HCT116 (cell line): Measurements from ENCODE around the gene CNTNAP2. TPM values are rescaled to one million over a fixed set of nuclear protein-coding genes. Genes with fewer than 3 reads are reported as not detected.

Experiments
- ATAC-seq: fragments of 200-7000 bp; cut with Tn5 transposase; 2 replicates; pipeline ENCODE4 v1.9.1; 2020; ENCODE audit warnings: mild to moderate bottlenecking, moderate library complexity
- BruUV-seq: library from RNA; stranded (reverse); fragments of 400-500 nt; replicated peaks from 2 replicates; lab custom pipeline; 2021; lab: Mats Ljungman, UMichigan
- CTCF ChIA-PET: fragments of 300-600 bp; sonication (Branson Sonifier 250); formaldehyde crosslinking; loops from one replicate; lab custom pipeline; 2021; ENCODE audit warnings: antibody characterized with exemption; lab: Charles Lee
- POLR2A ChIA-PET: fragments of 300-600, 350-600 bp; sonication (Branson Sonifier 250); formaldehyde crosslinking; loops from one replicate; lab custom pipeline; 2021; ENCODE audit warnings: antibody characterized with exemption; lab: Charles Lee
- RAD21 ChIA-PET, 2 experiments: fragments of 300-600 bp; sonication (Branson Sonifier 250); formaldehyde crosslinking; loops; one replicate each; lab custom pipeline; 2023; ENCODE audit warnings: low total read pairs in 2 of 2; ENCODE audit not compliant: uncharacterized antibody in 2 of 2, unreplicated experiment in 2 of 2, low non-redundant PET in 1 of 2; lab: Charles Lee
- DNase-seq: peaks from one replicate; pipeline ENCODE4 v3.0.0-alpha.2; 2010; ENCODE audit warnings: low read depth, low spot score
- H2AFZ ChIP-seq: fragments of 200-600 bp; shearing (Covaris generic), sonication (generic); 2 replicates; pipeline ENCODE4 v1.6.1; 2017; ENCODE audit warnings: low read depth, mixed run types, mixed read lengths, antibody characterized with exemption, low read length; ENCODE audit not compliant: poor library complexity, severe bottlenecking
- H3K27ac ChIP-seq: 2 replicates; pipeline ENCODE4 v1.5.1; 2012; ENCODE audit warnings: low read depth, low read length
- H3K27me3 ChIP-seq: fragments of 200-600 bp; sonication (generic); 2 replicates; pipeline ENCODE4 v1.6.1; 2016; ENCODE audit warnings: mixed run types, low read length, mixed read lengths; ENCODE audit not compliant: insufficient read depth
- H3K36me3 ChIP-seq, 2 experiments: fragments of 200-500 bp in 1 of 2; fragments of 200-600 bp in 1 of 2; sonication (Bioruptor generic) in 1 of 2; sonication (generic) in 1 of 2; 2 replicates each; pipeline versions ENCODE4 v1.5.1 to v1.6.1; 2014 to 2016; ENCODE audit warnings: low read length in 2 of 2, inconsistent platforms in 1 of 2, mixed read lengths in 1 of 2, mixed run types in 1 of 2; ENCODE audit not compliant: insufficient read depth in 2 of 2, control insufficient read depth in 1 of 2
- H3K4me1 ChIP-seq, 2 experiments: fragments of 200-600 bp in 1 of 2; sonication (generic) in 1 of 2; 2 replicates each; pipeline versions ENCODE4 v1.5.1 to v1.6.1; 2012 to 2017; ENCODE audit warnings: low read length in 2 of 2, inconsistent platforms in 1 of 2, mild to moderate bottlenecking in 1 of 2, mixed read lengths in 1 of 2, mixed run types in 1 of 2, moderate library complexity in 1 of 2; ENCODE audit not compliant: insufficient read depth in 2 of 2, control insufficient read depth in 1 of 2
- H3K4me2 ChIP-seq: fragments of 200-600 bp; sonication (generic); 2 replicates; pipeline ENCODE4 v1.6.1; 2017; ENCODE audit warnings: mixed run types, low read length, mixed read lengths
- H3K4me3 ChIP-seq, 2 experiments: fragments of 200-600 bp in 1 of 2; sonication (generic) in 1 of 2; replicated peaks in 1 of 2; 2 replicates each; pipeline ENCODE4 v1.5.1; 2011 to 2016; ENCODE audit warnings: low read length in 2 of 2, control low read depth in 1 of 2, low read depth in 1 of 2, mild to moderate bottlenecking in 1 of 2, mixed read lengths in 1 of 2, mixed run types in 1 of 2
- H3K79me2 ChIP-seq: fragments of 200-600 bp; sonication (generic); 2 replicates; pipeline ENCODE4 v1.6.1; 2017; ENCODE audit warnings: mild to moderate bottlenecking, mixed run types, low read length, moderate library complexity, mixed read lengths; ENCODE audit not compliant: insufficient read depth
- H3K9ac ChIP-seq: fragments of 200-600 bp; sonication (generic); 2 replicates; pipeline ENCODE4 v1.6.1; 2016; ENCODE audit warnings: low read length, mixed read lengths
- H3K9me2 ChIP-seq: fragments of 200-600 bp; sonication (generic), shearing (Covaris generic); 2 replicates; pipeline ENCODE4 v1.6.1; 2017; ENCODE audit warnings: mixed run types, mild to moderate bottlenecking, moderate library complexity; ENCODE audit not compliant: insufficient read depth
- H3K9me3 ChIP-seq, 2 experiments: fragments of 200-500 bp in 1 of 2; fragments of 200-600 bp in 1 of 2; sonication (Bioruptor generic) in 1 of 2; sonication (generic) in 1 of 2; 2 replicates each; pipeline ENCODE4 v1.6.1; 2014 to 2017; ENCODE audit warnings: low read length in 2 of 2, mixed read lengths in 2 of 2, inconsistent platforms in 1 of 2, low read depth in 1 of 2, mild to moderate bottlenecking in 1 of 2, mixed run types in 1 of 2, moderate library complexity in 1 of 2; ENCODE audit not compliant: control insufficient read depth in 1 of 2, insufficient read depth in 1 of 2
- H4K20me1 ChIP-seq: fragments of 200-600 bp; sonication (generic), shearing (Covaris generic); 2 replicates; pipeline ENCODE4 v1.6.1; 2017; ENCODE audit warnings: mixed run types, mild to moderate bottlenecking, moderate library complexity; ENCODE audit not compliant: insufficient read depth
- ATF3 ChIP-seq: IDR thresholded peaks from 2 replicates; pipeline ENCODE4 v1.6.1; 2012
- CBX3 ChIP-seq: IDR thresholded peaks from 2 replicates; pipeline ENCODE4 v1.6.1; 2012; ENCODE audit warnings: low read depth
- CEBPB ChIP-seq: IDR thresholded peaks from 2 replicates; pipeline ENCODE4 v1.6.1; 2012; ENCODE audit warnings: low read depth
- CTCF ChIP-seq, 3 experiments: fragments of 200-600 bp in 1 of 3; sonication (generic) in 1 of 3; IDR thresholded peaks in 2 of 3; conservative IDR thresholded peaks in 1 of 3; 2 replicates each; pipeline ENCODE4 v1.5.1; 2012 to 2017; ENCODE audit warnings: low read depth in 2 of 3, low read length in 2 of 3, antibody characterized with exemption in 1 of 3, borderline replicate concordance in 1 of 3, control low read depth in 1 of 3, mild to moderate bottlenecking in 1 of 3, mixed read lengths in 1 of 3, mixed run types in 1 of 3, moderate library complexity in 1 of 3; ENCODE audit not compliant: insufficient read depth in 1 of 3
- ELF1 ChIP-seq: IDR thresholded peaks from 2 replicates; pipeline ENCODE4 v1.6.1; 2012; ENCODE audit warnings: low read depth, borderline replicate concordance
- JUND ChIP-seq: IDR thresholded peaks from 2 replicates; pipeline ENCODE4 v1.6.1; 2012
- MAX ChIP-seq: IDR thresholded peaks from 2 replicates; pipeline ENCODE4 v1.6.1; 2012
- POLR2A ChIP-seq: IDR thresholded peaks from 2 replicates; pipeline ENCODE4 v1.7.0; 2011; ENCODE audit warnings: borderline replicate concordance; ENCODE audit not compliant: insufficient read depth, insufficient read length; ENCODE audit errors: extremely low read depth
- SIN3A ChIP-seq: IDR thresholded peaks from 2 replicates; pipeline ENCODE4 v1.6.1; 2012; ENCODE audit warnings: low read depth
- SP1 ChIP-seq: IDR thresholded peaks from 2 replicates; pipeline ENCODE4 v1.6.1; 2012; ENCODE audit warnings: low read depth
- YY1 ChIP-seq: IDR thresholded peaks from 2 replicates; pipeline ENCODE4 v1.6.1; 2011; ENCODE audit warnings: low read length, low read depth, moderate library complexity, mild to moderate bottlenecking; ENCODE audit not compliant: insufficient replicate concordance; ENCODE audit errors: extremely low read depth
- ZNF274 ChIP-seq: fragments of 200-500 bp; sonication (Bioruptor generic); IDR thresholded peaks from 2 replicates; pipeline ENCODE4 v1.6.1; 2014; ENCODE audit warnings: mild to moderate bottlenecking, low read depth, low read length, inconsistent platforms
- intact Hi-C: fragments of 100-400 bp; cut with micrococcal nuclease; formaldehyde crosslinking; loops from 2 replicates; pipeline ENCODE4 v1.10.0; 2022
- total RNA-seq: library from RNA; stranded (reverse); gene quantifications from one replicate; pipeline ENCODE4 v1.2.1, GENCODE V29; 2021; ENCODE audit not compliant: unreplicated experiment

CNTNAP2 gene
- total RNA-seq, 1 experiment from 2014 or later: 0.37 TPM

- ATAC-seq (no peak), DNase-seq (no peak)
- Histone ChIP-seq H3K79me2 (no peaks in the 10 kb centered on the region), H3K4me3 (no peak overlapping the region), H4K20me1 (no peaks in the 10 kb centered on the region), H3K27me3 (no peaks in the 10 kb centered on the region), H3K36me3 (no peaks in the 10 kb centered on the region), H3K27ac (no peak overlapping the region), H3K9ac (no peak overlapping the region), H3K9me3 (peaks cover 8 to 23% of the 10 kb centered on the region in 2 experiments; a peak in 2 of 4 replicates), H3K9me2 (no peaks in the 10 kb centered on the region), H2AFZ (no peak overlapping the region), H3K4me1 (no peaks in the 10 kb centered on the region), H3K4me2 (no peak overlapping the region)
- CTCF ChIA-PET: no interaction called here
- intact Hi-C loops: no loop called here
- TF ChIP-seq CBX3: no peak
- RAD21 ChIA-PET: no interaction called here
- BruUV-seq: no TSS peak
- POLR2A ChIA-PET: no interaction called here
Observed at GRCh38 chr7:146370171-146370570, 253.6 kb downstream of the CNTNAP2 start.

- no peaks in the 10 kb centered on the region for H4K20me1 ChIP-seq
Observed at GRCh38 chr7:146375170-146375569, 258.6 kb downstream of the CNTNAP2 start.

More at GRCh38 chr7:146375170-146375569, 258.6 kb downstream of the CNTNAP2 start:
- Histone ChIP-seq H3K79me2 (no peaks in the 10 kb centered on the region), H2AFZ (no peak overlapping the region), H3K4me1 (no peaks in the 10 kb centered on the region), H3K27me3 (no peaks in the 10 kb centered on the region), H3K4me3 (no peak overlapping the region), H3K4me2 (no peak overlapping the region), H3K27ac (no peak overlapping the region), H3K9me2 (no peaks in the 10 kb centered on the region), H3K9me3 (peaks cover 5 to 20% of the 10 kb centered on the region in 2 experiments; a peak in 2 of 4 replicates), H3K9ac (no peak overlapping the region), H3K36me3 (no peaks in the 10 kb centered on the region)
- no peak for TF ChIP-seq ELF1
- TF ChIP-seq SIN3A: no peak
- TF ChIP-seq CBX3: no peak
- no peak for TF ChIP-seq CEBPB
- no peak for TF ChIP-seq YY1
- no peak for TF ChIP-seq CTCF (IDR thresholded peaks at IDR 0.05 in 2 of 3, conservative IDR thresholded peaks at IDR 0.05 in 1 of 3; ENCODE audit: borderline replicate concordance in 1 of 3, insufficient read depth in 1 of 3, low read depth in 2 of 3, low read length in 2 of 3)
- no peak for TF ChIP-seq ATF3
- TF ChIP-seq SP1: no peak
- no peak for TF ChIP-seq MAX
- no peak for TF ChIP-seq JUND
- TF ChIP-seq POLR2A: no peak
- no peak for TF ChIP-seq ZNF274
- ChIA-PET CTCF (no interaction called here), POLR2A (no interaction called here), RAD21 (no interaction called here)
- no TSS peak for BruUV-seq
- no peak for DNase-seq
- intact Hi-C loops: no loop called here
- no peak for ATAC-seq
